ENCODE results near the gene KIF1A.

- TF ChIP-seq POLR2AphosphoS5 (IDR thresholded peaks at IDR 0.05) (no peak), CTCF (IDR thresholded peaks at IDR 0.05) (no peak), POLR2A (IDR thresholded peaks at IDR 0.05; ENCODE audit: low read depth) (no peak)
These were observed 82.5 kb downstream of the KIF1A start for GRCh38 chr2:240737512-240737911.
